Body of pancreas (tissue), 4 donors: ENCODE measurements around the gene STK39. TPM values are rescaled to one million over a fixed set of nuclear protein-coding genes. Genes with fewer than 3 reads are reported as not detected.

Experiments used
- ATAC-seq: fragments of 150-250 bp; one replicate; pipeline ENCODE4 v1.9.1; 2016
- DNase-seq, 4 donors: peaks; one replicate each; pipeline ENCODE4 v3.0.0-alpha.2; 2019
- H3K27ac ChIP-seq, 4 donors: fragments of 200-600 bp; sonication (generic); 1 replicate in 3 of 4; 2 replicates in 1 of 4; pipeline versions ENCODE4 v1.5.1 to v1.6.1; 2016 to 2019; ENCODE audit warnings: mild to moderate bottlenecking in 1 of 4, mixed read lengths in 1 of 4, moderate library complexity in 1 of 4
- H3K27me3 ChIP-seq, 2 donors: fragments of 200-600 bp; sonication (generic); one replicate each; pipeline ENCODE4 v1.6.0; 2016; ENCODE audit warnings: mild to moderate bottlenecking in 1 of 2
- H3K36me3 ChIP-seq, 2 donors: fragments of 200-600 bp; sonication (generic); replicated peaks in 1 of 2; 2 replicates each; pipeline ENCODE4 v1.5.1; 2016; ENCODE audit warnings: low read depth in 2 of 2; ENCODE audit not compliant: insufficient read depth in 1 of 2
- H3K4me1 ChIP-seq: fragments of 200-600 bp; sonication (generic); one replicate; pipeline ENCODE4 v1.6.0; 2016
- H3K4me3 ChIP-seq, 2 donors: fragments of 200-600 bp; sonication (generic); 1 replicate in 1 of 2; 2 replicates in 1 of 2; pipeline ENCODE4 v1.5.1; 2016 to 2019
- H3K9me3 ChIP-seq, 3 donors: fragments of 200-600 bp; sonication (generic); 1 replicate in 2 of 3; 2 replicates in 1 of 3; pipeline ENCODE4 v1.5.1; 2016
- CTCF ChIP-seq, 7 experiments: fragments of 450-650 bp in 4 of 7; fragments of 200-600 bp in 3 of 7; sonication (generic) in 3 of 7; IDR thresholded peaks; one replicate each; pipeline ENCODE4 v1.5.1; 2016 to 2019; ENCODE audit warnings: antibody characterized with exemption in 7 of 7
- POLR2A ChIP-seq, 3 donors: fragments of 450-650 bp; IDR thresholded peaks; one replicate each; pipeline ENCODE4 v1.6.1; 2016; ENCODE audit warnings: antibody characterized with exemption in 3 of 3, mild to moderate bottlenecking in 2 of 3
- WGBS, 2 donors: methylation state at CpG; one replicate each; pipeline ENCODE4 v1.1.5; 2017; 5-methylcytosine and 5-hydroxymethylcytosine counted together
- intact Hi-C: fragments of 100-400 bp; cut with DNase I; formaldehyde crosslinking; loops from one replicate; pipeline ENCODE4 v1.15.1; 2023
- total RNA-seq, 2 donors: library from RNA; depleted of rRNA; stranded (reverse); fragments of >200 nt; gene quantifications; one replicate each; pipeline ENCODE4 v1.1.0, GENCODE V29; 2016

The STK39 gene
- total RNA-seq, 2 donors from 2014 or later = 12.9 to 15.8 TPM

GRCh38 chr2:168002021-168002553 is 245.3 kb downstream of the STK39 start:
- no peak for TF ChIP-seq POLR2A (IDR thresholded peaks at IDR 0.05)
- no peak for TF ChIP-seq CTCF (IDR thresholded peaks at IDR 0.05)
- H3K4me1 ChIP-seq = peaks cover 8% of the 10 kb centered on the region
- no peak for ATAC-seq

GRCh38 chr2:167992278-167992677 is 255.1 kb downstream of the STK39 start:
- TF ChIP-seq CTCF (IDR thresholded peaks at IDR 0.05) = no peak
- 90 to 94% methylated on average over 1 of the region's 1 CpG for WGBS, 2 donors
- intact Hi-C loops = no loop called here
- Histone ChIP-seq H3K4me1 (no peaks in the 10 kb centered on the region), H3K9me3 (no peaks in the 10 kb centered on the region), H3K27ac (no peak overlapping the region), H3K4me3 (no peak overlapping the region), H3K27me3 (no peaks in the 10 kb centered on the region), H3K36me3 (no peaks in the 10 kb centered on the region)
- DNase-seq (no peak), ATAC-seq (no peak)

More at GRCh38 chr2:168002021-168002553, 245.3 kb downstream of the STK39 start:
- intact Hi-C loops = no loop called here
- WGBS, 2 donors = 80 to 88% methylated on average over 2 of the region's 2 CpGs
- DNase-seq = no peak
- no peaks in the 10 kb centered on the region for H3K27me3 ChIP-seq
- no peaks in the 10 kb centered on the region for H3K36me3 ChIP-seq
- no peak overlapping the region for H3K27ac ChIP-seq
- no peaks in the 10 kb centered on the region for H3K9me3 ChIP-seq
- no peak overlapping the region for H3K4me3 ChIP-seq

GRCh38 chr2:167990062-167990461 is 257.3 kb downstream of the STK39 start:
- intact Hi-C loops = no loop called here
- DNase-seq (no peak), ATAC-seq (no peak)
- no peaks in the 10 kb centered on the region for H3K4me1 ChIP-seq
- no peaks in the 10 kb centered on the region for H3K27me3 ChIP-seq
- TF ChIP-seq CTCF (IDR thresholded peaks at IDR 0.05) = no peak
- no peaks in the 10 kb centered on the region for H3K9me3 ChIP-seq
- no peaks in the 10 kb centered on the region for H3K36me3 ChIP-seq
- WGBS, 2 donors = 78 to 80% methylated on average over 4 of the region's 4 CpGs
- H3K4me3 ChIP-seq = no peak overlapping the region
- H3K27ac ChIP-seq = no peak overlapping the region

GRCh38 chr2:167988296-167988695 is 259.1 kb downstream of the STK39 start:
- Histone ChIP-seq H3K27me3 (no peaks in the 10 kb centered on the region), H3K9me3 (no peaks in the 10 kb centered on the region), H3K4me3 (no peak overlapping the region), H3K36me3 (no peaks in the 10 kb centered on the region), H3K4me1 (no peaks in the 10 kb centered on the region), H3K27ac (no peak overlapping the region)
- intact Hi-C loops = no loop called here
- TF ChIP-seq CTCF (IDR thresholded peaks at IDR 0.05) (no peak), POLR2A (IDR thresholded peaks at IDR 0.05) (no peak)
- ATAC-seq = no peak
- 93 to 100% methylated on average over 2 of the region's 2 CpGs for WGBS, 2 donors
- no peak for DNase-seq

GRCh38 chr2:167987558-167987957 is 259.8 kb downstream of the STK39 start:
- Histone ChIP-seq H3K4me1 (no peaks in the 10 kb centered on the region), H3K4me3 (no peak overlapping the region), H3K27me3 (no peaks in the 10 kb centered on the region), H3K36me3 (no peaks in the 10 kb centered on the region), H3K27ac (no peak overlapping the region), H3K9me3 (no peaks in the 10 kb centered on the region)
- no peak for ATAC-seq
- intact Hi-C loops = no loop called here
- 90 to 96% methylated on average over 1 of the region's 1 CpG for WGBS, 2 donors
- TF ChIP-seq CTCF (IDR thresholded peaks at IDR 0.05) (no peak), POLR2A (IDR thresholded peaks at IDR 0.05) (no peak)
- no peak for DNase-seq
